Esophagus squamous epithelium (tissue), 5 donors: ENCODE data around the gene KSR1. TPM values are rescaled to one million over a fixed set of nuclear protein-coding genes. Genes with fewer than 3 reads are reported as not detected.

Source experiments
- DNase-seq: peaks from one replicate; lab custom pipeline; 2025; lab: John Stamatoyannopoulos, UW
- H3K27ac ChIP-seq, 4 donors: fragments of 200-600 bp; sonication (generic); one replicate each; pipeline ENCODE4 v1.5.1; 2016 to 2019; ENCODE audit warnings: mild to moderate bottlenecking in 1 of 4
- H3K27me3 ChIP-seq, 4 donors: fragments of 200-600 bp; sonication (generic); 1 replicate in 3 of 4; 2 replicates in 1 of 4; pipeline versions ENCODE4 v1.5.1 to v1.6.0; 2017 to 2021; ENCODE audit warnings: antibody characterized with exemption in 1 of 4
- H3K36me3 ChIP-seq, 3 donors: fragments of 200-600 bp; sonication (generic); one replicate each; pipeline ENCODE4 v1.5.1; 2016 to 2019
- H3K4me1 ChIP-seq, 3 donors: fragments of 200-600 bp; sonication (generic); one replicate each; pipeline ENCODE4 v1.5.1; 2017 to 2019
- H3K4me3 ChIP-seq, 4 donors: fragments of 200-600 bp; sonication (generic); 1 replicate in 3 of 4; 2 replicates in 1 of 4; pipeline ENCODE4 v1.5.1; 2016 to 2019; ENCODE audit warnings: mild to moderate bottlenecking in 2 of 4, moderate library complexity in 1 of 4
- H3K9me3 ChIP-seq, 3 donors: fragments of 200-600 bp; sonication (generic); one replicate each; pipeline ENCODE4 v1.5.1; 2016 to 2019
- POLR2A ChIP-seq, 4 donors: fragments of 450-650 bp; IDR thresholded peaks; one replicate each; pipeline ENCODE4 v1.6.1; 2017; ENCODE audit warnings: antibody characterized with exemption in 4 of 4, mild to moderate bottlenecking in 4 of 4, moderate library complexity in 3 of 4
- WGBS, 2 donors: methylation state at CpG; one replicate each; pipeline ENCODE4 v1.1.5; 2018; 5-methylcytosine and 5-hydroxymethylcytosine counted together
- intact Hi-C: fragments of 100-400 bp; cut with DNase I; formaldehyde crosslinking; loops from one replicate; pipeline ENCODE4 v1.15.0; 2022
- total RNA-seq, 4 donors: library from RNA; depleted of rRNA; stranded (reverse); fragments of >200 nt; gene quantifications; one replicate each; pipeline ENCODE4 v1.1.0, GENCODE V29; 2016
- TF ChIP-seq, protein P1 (sequence below), 6 experiments: fragments of 450-650 bp in 4 of 6; fragments of 200-600 bp in 2 of 6; sonication (generic) in 2 of 6; IDR thresholded peaks; one replicate each; pipeline ENCODE4 v1.5.1; 2016 to 2019; ENCODE audit warnings: antibody characterized with exemption in 6 of 6, mild to moderate bottlenecking in 4 of 6, moderate library complexity in 4 of 6
- donor health status: DM: yes; HTN: yes; CAD: no.

Gene KSR1
- total RNA-seq, 4 donors from 2014 or later: 22.3 to 32.4 (median 31.0) TPM

DNA sequence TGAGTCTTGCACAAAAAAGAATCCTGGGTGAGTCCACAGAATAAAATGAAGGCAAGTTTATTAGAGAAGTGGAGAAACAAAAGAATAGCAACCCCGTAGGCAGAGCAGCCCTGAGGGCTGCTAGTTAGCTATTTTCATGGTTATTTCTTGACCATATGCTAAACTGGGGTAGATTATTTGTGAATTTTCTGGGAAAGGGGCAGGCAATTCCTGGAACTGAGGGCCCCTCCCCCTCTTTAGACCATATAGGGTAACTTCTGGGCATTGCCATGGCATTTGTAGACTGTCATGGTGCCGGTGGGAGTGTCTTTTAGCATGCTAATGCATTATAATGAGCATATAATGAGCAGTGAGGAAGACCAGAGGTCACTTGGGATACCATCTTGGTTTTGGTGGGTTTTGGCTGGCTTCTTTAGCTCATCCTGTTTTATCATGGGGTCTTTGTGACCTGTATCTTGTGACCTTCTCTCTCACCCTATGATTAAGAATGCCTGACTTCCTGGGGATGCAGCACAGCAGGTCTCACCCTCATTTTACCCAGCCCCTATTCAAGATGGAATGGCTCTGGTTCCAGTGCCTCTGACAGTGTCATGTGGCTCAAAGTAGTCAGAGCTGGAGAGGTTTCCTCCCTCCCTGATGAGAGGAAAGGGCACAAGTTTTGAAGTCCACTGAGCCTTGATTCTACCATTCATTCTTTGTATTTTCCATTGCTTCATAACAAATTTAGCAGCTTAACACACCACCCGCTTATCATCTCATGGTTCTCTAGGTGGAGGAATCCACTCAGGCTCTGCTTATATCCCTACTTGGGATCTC is 119.1 kb downstream of the KSR1 start:
- 87 to 98% methylated on average over 3 of the region's 3 CpGs for WGBS, 2 donors
- Histone ChIP-seq H3K4me3 (no peak overlapping the region), H3K27me3 (no peaks in the 10 kb centered on the region), H3K27ac (no peak overlapping the region), H3K4me1 (peaks cover 0 to 30% (median 3%) of the 10 kb centered on the region in 3 donors), H3K36me3 (peaks cover 0 to 38% (median 0%) of the 10 kb centered on the region in 3 donors), H3K9me3 (no peaks in the 10 kb centered on the region)
- no peak for TF ChIP-seq POLR2A (IDR thresholded peaks at IDR 0.05)
- TF ChIP-seq, protein P1, sequence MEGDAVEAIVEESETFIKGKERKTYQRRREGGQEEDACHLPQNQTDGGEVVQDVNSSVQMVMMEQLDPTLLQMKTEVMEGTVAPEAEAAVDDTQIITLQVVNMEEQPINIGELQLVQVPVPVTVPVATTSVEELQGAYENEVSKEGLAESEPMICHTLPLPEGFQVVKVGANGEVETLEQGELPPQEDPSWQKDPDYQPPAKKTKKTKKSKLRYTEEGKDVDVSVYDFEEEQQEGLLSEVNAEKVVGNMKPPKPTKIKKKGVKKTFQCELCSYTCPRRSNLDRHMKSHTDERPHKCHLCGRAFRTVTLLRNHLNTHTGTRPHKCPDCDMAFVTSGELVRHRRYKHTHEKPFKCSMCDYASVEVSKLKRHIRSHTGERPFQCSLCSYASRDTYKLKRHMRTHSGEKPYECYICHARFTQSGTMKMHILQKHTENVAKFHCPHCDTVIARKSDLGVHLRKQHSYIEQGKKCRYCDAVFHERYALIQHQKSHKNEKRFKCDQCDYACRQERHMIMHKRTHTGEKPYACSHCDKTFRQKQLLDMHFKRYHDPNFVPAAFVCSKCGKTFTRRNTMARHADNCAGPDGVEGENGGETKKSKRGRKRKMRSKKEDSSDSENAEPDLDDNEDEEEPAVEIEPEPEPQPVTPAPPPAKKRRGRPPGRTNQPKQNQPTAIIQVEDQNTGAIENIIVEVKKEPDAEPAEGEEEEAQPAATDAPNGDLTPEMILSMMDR (IDR thresholded peaks at IDR 0.05): no peak
- intact Hi-C loops: loop anchor here (10.0 kb wide), 1 partner anchor 61 kb away; no protein-coding TSS in a partner anchor
- no peak for DNase-seq

DNA sequence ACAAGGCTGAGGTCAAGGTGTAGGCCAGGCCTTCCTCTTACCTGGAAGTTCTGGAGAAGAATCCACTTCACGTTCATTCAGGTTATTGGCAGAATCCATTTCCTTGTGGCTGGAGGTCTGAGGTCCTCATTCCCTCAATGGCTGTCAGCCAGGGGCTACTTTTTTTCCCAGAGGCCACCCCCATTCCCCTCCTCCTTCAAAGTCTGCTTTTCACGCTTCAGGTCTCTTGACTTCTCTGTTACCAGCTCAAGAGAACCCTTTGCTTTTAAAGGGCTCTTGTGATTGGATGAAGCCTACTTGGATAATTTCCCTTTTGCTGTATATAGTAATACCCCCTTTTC is 119.6 kb downstream of the KSR1 start:
- peaks cover 0 to 25% (median 3%) of the 10 kb centered on the region in 3 donors for H3K4me1 ChIP-seq
- no peak for DNase-seq
- intact Hi-C loops: loop anchor here (10.0 kb wide), 1 partner anchor 61 kb away; no protein-coding TSS in a partner anchor
- peaks cover 0 to 43% (median 0%) of the 10 kb centered on the region in 3 donors for H3K36me3 ChIP-seq
- H3K27ac ChIP-seq: no peak overlapping the region
- H3K27me3 ChIP-seq: no peaks in the 10 kb centered on the region
- TF ChIP-seq, protein P1 (IDR thresholded peaks at IDR 0.05): no peak
- TF ChIP-seq POLR2A (IDR thresholded peaks at IDR 0.05): no peak
- whole genome bisulfite sequencing, 2 donors: 97 to 100% methylated on average over 2 of the region's 2 CpGs
- no peaks in the 10 kb centered on the region for H3K9me3 ChIP-seq
- no peak overlapping the region for H3K4me3 ChIP-seq

DNA sequence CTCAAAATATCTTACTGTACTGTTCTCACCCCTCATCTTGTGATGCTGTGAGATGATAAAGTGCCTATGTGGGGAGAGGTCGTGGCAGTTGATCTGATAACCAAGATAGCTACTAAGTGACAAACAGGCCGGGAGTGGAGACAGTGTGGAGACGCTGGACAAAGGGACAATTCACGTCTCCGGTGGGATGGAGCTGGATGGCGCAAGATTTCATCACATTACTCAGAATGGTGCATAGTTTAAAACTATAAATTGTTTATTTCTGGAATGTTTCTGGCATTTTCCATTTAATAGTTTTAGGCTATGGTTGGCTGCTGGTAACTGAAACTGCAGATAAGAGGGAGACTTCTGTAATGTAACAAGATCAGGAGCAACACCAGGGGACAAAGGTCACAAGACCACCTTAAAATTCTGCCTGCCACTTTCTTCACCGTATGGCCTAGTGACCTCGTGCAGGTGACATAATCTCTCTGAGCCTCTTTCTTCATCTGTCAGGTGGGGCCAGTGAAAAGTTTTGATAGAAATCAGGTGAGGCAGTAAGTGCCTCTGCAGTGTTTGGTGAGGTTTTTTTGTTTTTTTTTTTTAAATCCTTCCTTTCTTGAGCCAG is 120.3 kb downstream of the KSR1 start:
- intact Hi-C loops: loop anchor here (10.0 kb wide), 1 partner anchor 62 kb away; no protein-coding TSS in a partner anchor
- Histone ChIP-seq H3K9me3 (no peaks in the 10 kb centered on the region), H3K27me3 (no peaks in the 10 kb centered on the region), H3K36me3 (peaks cover 0 to 41% (median 0%) of the 10 kb centered on the region in 3 donors), H3K4me1 (peaks cover 0 to 21% (median 3%) of the 10 kb centered on the region in 3 donors), H3K27ac (peak overlapping the region in 1 of 4 donors; percentile 42), H3K4me3 (no peak overlapping the region)
- TF ChIP-seq POLR2A (IDR thresholded peaks at IDR 0.05): no peak
- TF ChIP-seq, protein P1 (IDR thresholded peaks at IDR 0.05): no peak
- WGBS, 2 donors: 66 to 77% methylated on average over 8 of the region's 8 CpGs
- no peak for DNase-seq

DNA sequence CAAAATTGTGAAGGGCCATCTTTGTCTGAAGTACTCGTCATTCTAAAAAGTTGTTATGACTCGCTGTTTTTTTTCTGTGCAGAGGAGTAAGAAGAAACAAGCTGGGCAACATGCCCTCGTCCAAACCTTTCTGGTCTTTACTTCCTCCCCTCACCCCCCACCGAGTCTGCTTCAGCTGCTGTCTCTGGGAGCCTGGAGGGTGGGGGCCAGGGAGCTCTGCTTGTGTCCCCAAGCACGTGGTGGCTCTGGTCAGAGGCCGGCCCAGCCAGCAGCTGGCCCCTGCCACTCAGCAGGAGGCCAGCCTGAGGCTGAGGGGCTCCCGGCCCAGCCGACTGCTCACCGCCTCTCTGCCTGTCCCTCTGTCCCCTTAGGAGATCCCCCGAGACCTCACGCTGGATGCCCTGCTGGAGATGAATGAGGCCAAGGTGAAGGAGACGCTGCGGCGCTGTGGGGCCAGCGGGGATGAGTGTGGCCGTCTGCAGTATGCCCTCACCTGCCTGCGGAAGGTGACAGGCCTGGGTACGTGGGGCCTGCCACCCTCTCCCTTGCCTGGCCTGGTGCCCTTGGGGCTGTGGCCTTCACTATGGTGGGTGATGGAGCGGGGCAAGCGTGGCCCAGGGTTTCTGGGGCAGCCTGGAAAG is 121.0 kb downstream of the KSR1 start:
- no peak for DNase-seq

More for the DNA sequence above, 121.0 kb downstream of the KSR1 start:
- peak overlapping the region in 3 of 4 donors; percentile 42 to 56 (median 49) for H3K27ac ChIP-seq
- 67 to 70% methylated on average over 5 to 11 of the region's 20 CpGs for whole genome bisulfite sequencing, 2 donors
- intact Hi-C loops: loop anchor here (10.0 kb wide), 1 partner anchor 62 kb away; no protein-coding TSS in a partner anchor
- peaks cover 0 to 21% (median 3%) of the 10 kb centered on the region in 3 donors for H3K4me1 ChIP-seq
- no peak overlapping the region for H3K4me3 ChIP-seq
- peaks cover 0 to 39% (median 0%) of the 10 kb centered on the region in 3 donors for H3K36me3 ChIP-seq
- no peaks in the 10 kb centered on the region for H3K9me3 ChIP-seq
- TF ChIP-seq, protein P1 (IDR thresholded peaks at IDR 0.05): no peak
- no peak for TF ChIP-seq POLR2A (IDR thresholded peaks at IDR 0.05)
- H3K27me3 ChIP-seq: no peaks in the 10 kb centered on the region
